Measurements from ENCODE around the gene CHRNB1. TPM values are rescaled to one million over a fixed set of nuclear protein-coding genes. Genes with fewer than 3 reads are reported as not detected.

The CHRNB1 gene
- total RNA-seq, 4 donors from 2014 or later, result 4.7 to 12.1 (median 8.1) TPM

DNA sequence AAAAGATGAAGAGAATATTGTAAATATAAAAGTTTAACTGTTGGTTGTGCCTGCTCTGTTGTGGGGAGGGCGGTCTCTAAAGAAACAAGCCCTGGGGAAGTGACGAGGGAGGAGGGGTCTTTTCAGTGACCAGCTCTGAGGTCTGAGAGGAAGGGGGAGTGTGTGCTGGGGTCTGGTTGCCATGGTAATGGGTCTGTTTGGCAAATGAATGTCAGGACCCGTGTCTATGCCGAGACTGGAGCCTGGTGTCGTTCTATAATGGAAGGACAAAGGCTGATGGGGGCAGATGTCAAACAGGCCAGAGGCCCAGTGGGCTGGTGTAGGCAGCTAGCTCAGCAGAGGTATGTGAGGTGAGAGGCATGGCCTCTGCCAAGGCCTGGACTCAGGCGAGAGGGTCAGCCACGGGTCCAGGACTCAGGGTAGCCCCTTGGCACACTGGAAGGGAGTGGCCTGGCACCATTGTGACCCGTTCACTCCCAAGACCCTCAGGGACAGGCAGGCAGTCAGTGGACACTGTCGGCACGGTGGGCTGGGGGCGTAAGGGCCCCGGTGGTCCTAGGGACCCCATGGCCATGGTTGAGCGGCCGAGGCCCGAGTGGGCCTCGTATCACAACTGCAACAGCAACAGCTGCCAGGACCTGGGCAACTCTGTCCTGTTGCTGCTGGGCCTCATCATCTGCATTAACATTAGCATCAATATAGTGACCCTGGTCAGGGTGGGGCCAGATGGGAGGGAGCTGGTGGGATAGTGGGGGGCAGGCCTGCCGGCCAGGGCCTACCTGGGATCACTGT, 24.8 kb upstream of the CHRNB1 start, which contains the start of gene SPEM1:
Gene SPEM1 (plus strand): TSS at position 506 of the 792 bp plus-strand sequence. CDS start 61 bp downstream, at position 567.
- peaks cover 0 to 33% of the 10 kb centered on the region in 2 donors for H3K36me3 ChIP-seq
- TF ChIP-seq EP300 (IDR thresholded peaks at IDR 0.05), result no peak
- no peak for TF ChIP-seq POLR2A (IDR thresholded peaks at IDR 0.05)
- TF ChIP-seq POLR2AphosphoS5 (IDR thresholded peaks at IDR 0.05), result no peak
- TF ChIP-seq, protein P1, sequence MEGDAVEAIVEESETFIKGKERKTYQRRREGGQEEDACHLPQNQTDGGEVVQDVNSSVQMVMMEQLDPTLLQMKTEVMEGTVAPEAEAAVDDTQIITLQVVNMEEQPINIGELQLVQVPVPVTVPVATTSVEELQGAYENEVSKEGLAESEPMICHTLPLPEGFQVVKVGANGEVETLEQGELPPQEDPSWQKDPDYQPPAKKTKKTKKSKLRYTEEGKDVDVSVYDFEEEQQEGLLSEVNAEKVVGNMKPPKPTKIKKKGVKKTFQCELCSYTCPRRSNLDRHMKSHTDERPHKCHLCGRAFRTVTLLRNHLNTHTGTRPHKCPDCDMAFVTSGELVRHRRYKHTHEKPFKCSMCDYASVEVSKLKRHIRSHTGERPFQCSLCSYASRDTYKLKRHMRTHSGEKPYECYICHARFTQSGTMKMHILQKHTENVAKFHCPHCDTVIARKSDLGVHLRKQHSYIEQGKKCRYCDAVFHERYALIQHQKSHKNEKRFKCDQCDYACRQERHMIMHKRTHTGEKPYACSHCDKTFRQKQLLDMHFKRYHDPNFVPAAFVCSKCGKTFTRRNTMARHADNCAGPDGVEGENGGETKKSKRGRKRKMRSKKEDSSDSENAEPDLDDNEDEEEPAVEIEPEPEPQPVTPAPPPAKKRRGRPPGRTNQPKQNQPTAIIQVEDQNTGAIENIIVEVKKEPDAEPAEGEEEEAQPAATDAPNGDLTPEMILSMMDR (IDR thresholded peaks at IDR 0.05), result no peak
- WGBS, 2 donors (ENCODE audit: low coverage in 1 of 2), result 19 to 70% methylated on average over 3 to 13 of the region's 17 CpGs
- no peaks in the 10 kb centered on the region for H3K4me1 ChIP-seq
- H3K27ac ChIP-seq, result no peak within 1 kb of the TSS
- no peak for ATAC-seq
- H3K9me3 ChIP-seq, result no peaks in the 10 kb centered on the region
- peaks cover 16% of the 10 kb centered on the region for H3K27me3 ChIP-seq
- no peak within 1 kb of the TSS for H3K4me3 ChIP-seq

DNA sequence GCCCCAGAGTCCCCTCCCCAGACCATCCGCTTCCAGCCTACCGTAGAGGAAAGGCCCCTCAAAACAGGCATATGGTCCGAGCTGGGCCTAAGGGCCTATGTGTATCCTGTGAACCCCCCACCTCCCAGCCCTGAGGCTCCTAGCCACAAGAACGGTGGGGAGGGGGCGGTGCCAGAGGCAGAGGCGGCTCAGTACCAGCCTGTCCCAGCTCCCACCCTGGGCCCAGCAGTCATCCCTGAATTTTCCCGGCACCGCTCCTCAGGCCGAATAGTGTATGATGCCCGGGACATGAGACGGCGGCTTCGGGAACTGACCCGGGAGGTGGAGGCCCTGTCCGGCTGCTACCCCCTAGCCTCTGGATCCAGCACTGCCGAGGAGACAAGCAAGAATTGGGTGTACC, 23.7 kb upstream of the CHRNB1 start:
- Histone ChIP-seq H3K4me3 (no peak overlapping the region), H3K4me1 (no peaks in the 10 kb centered on the region), H3K27ac (no peak overlapping the region), H3K27me3 (peaks cover 16% of the 10 kb centered on the region), H3K36me3 (peaks cover 0 to 21% of the 10 kb centered on the region in 2 donors), H3K9me3 (no peaks in the 10 kb centered on the region)
- no peak for TF ChIP-seq POLR2AphosphoS5 (IDR thresholded peaks at IDR 0.05)
- no peak for TF ChIP-seq POLR2A (IDR thresholded peaks at IDR 0.05)
- 90 to 95% methylated on average over 2 to 4 of the region's 16 CpGs for WGBS, 2 donors (ENCODE audit: low coverage in 1 of 2)
- ATAC-seq, result no peak

DNA sequence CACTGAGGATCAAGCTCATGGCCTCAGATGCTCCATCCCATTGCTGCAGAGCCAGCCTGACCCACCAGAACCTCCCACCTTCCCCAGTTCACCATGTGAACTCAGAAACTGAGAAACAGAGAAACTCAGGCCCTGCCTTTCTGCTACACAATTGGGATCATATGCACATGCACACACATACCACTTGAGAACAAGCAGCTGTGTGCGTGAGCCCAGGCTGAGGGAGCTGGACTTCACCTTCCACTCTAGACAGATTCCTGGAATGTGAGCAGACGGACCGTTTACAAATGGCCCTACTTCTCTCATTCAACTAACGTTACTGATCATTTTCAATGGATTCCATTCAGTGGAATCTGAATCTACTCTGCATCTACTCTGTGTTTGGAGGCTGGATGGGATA, 21.2 kb upstream of the CHRNB1 start:
- Histone ChIP-seq H3K27ac (no peak overlapping the region), H3K4me1 (no peaks in the 10 kb centered on the region), H3K27me3 (peaks cover 16% of the 10 kb centered on the region), H3K9me3 (no peaks in the 10 kb centered on the region), H3K36me3 (no peaks in the 10 kb centered on the region), H3K4me3 (no peak overlapping the region)
- TF ChIP-seq EP300 (IDR thresholded peaks at IDR 0.05), result no peak
- no peak for TF ChIP-seq POLR2A (IDR thresholded peaks at IDR 0.05)
- TF ChIP-seq, protein P1 (IDR thresholded peaks at IDR 0.05), result no peak
- no peak for TF ChIP-seq POLR2AphosphoS5 (IDR thresholded peaks at IDR 0.05)
- WGBS, 2 donors (ENCODE audit: low coverage in 1 of 2), result 30 to 36% methylated on average over 3 of the region's 4 CpGs
- no peak for ATAC-seq

DNA sequence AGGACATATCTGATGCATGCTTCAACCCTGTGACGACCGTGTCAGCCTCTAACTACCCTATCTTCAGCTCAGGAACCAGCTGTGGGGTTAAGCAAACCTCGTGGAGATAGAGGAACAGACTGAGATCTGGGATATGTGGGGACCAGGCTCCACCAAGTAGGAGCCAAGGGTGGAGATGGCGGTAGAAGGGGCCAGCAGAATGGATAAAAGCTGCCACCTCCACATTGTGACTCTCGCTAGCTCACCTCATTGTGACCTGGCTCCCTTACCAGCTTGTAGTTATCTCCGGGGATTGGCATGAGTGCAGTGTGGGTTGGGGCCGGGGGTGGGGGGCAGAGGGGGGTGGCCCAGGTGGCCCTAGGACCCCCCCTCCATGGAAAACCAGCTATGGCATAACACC, 19.5 kb upstream of the CHRNB1 start, which contains the start of gene SPEM2:
Gene SPEM2 (plus strand): TSS at position 301 of the 400 bp plus-strand sequence. CDS start 73 bp downstream, at position 374.
- no peak for TF ChIP-seq POLR2A (IDR thresholded peaks at IDR 0.05)
- TF ChIP-seq, protein P1 (IDR thresholded peaks at IDR 0.05), result no peak
- H3K36me3 ChIP-seq, result no peaks in the 10 kb centered on the region
- WGBS, 2 donors (ENCODE audit: low coverage in 1 of 2), result 94 to 100% methylated on average over 1 to 3 of the region's 7 CpGs
- no peak for ATAC-seq
- no peak within 1 kb of the TSS for H3K27ac ChIP-seq
- H3K27me3 ChIP-seq, result peaks cover 8% of the 10 kb centered on the region
- no peak within 1 kb of the TSS for H3K4me3 ChIP-seq
- H3K4me1 ChIP-seq, result no peaks in the 10 kb centered on the region
- H3K9me3 ChIP-seq, result no peaks in the 10 kb centered on the region

DNA sequence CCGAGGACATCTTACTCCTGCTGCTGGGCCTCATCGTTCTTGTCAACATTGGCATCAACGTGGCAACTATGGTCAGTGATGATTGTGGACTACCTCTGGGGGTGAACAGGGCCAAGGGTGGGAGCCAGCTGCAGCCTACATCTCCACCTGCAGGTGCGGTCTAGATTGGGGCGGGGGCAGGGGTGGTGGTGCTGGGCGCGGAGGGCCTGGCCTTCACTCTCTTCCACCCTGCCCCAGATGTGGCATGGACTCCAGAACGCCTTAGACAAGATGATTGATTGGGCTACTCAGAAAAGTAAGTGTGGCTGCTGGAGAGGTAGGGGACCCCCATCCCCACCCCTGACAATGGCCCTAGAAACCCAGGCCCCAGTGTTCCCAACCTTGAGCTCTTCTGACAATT, 19.1 kb upstream of the CHRNB1 start:
- H3K27me3 ChIP-seq, result peaks cover 3% of the 10 kb centered on the region
- H3K9me3 ChIP-seq, result no peaks in the 10 kb centered on the region
- TF ChIP-seq POLR2A (IDR thresholded peaks at IDR 0.05) (no peak), POLR2AphosphoS5 (IDR thresholded peaks at IDR 0.05) (no peak), EP300 (IDR thresholded peaks at IDR 0.05) (no peak)
- TF ChIP-seq, protein P1 (IDR thresholded peaks at IDR 0.05), result no peak
- H3K36me3 ChIP-seq, result no peaks in the 10 kb centered on the region
- H3K27ac ChIP-seq, result no peak overlapping the region
- H3K4me3 ChIP-seq, result no peak overlapping the region
- 50% methylated on average over 2 of the region's 8 CpGs; no CpG with 5 or more reads in 1 of the 2 donors for WGBS, 2 donors (ENCODE audit: low coverage in 1 of 2)
- H3K4me1 ChIP-seq, result no peaks in the 10 kb centered on the region
- ATAC-seq, result no peak
